ENCODE measurements around the gene SLC34A1.

- no peak for TF ChIP-seq EZH2 (IDR thresholded peaks at IDR 0.05; ENCODE audit: insufficient read depth, low read length)
- TF ChIP-seq CTCF (IDR thresholded peaks at IDR 0.05; ENCODE audit: insufficient read depth, low read depth, low read length) = no peak
Observed at GRCh38 chr5:177361418-177362291, 22.6 kb upstream of the SLC34A1 start.

All from astrocyte (in vitro differentiated cells and primary cell).